H1 (cell line): ENCODE results near the gene CTTNBP2. TPM values are rescaled to one million over a fixed set of nuclear protein-coding genes. Genes with fewer than 3 reads are reported as not detected.

Experiments
- CTCF ChIA-PET: fragments of 300-600 bp; sonication (Branson Sonifier 250); formaldehyde crosslinking; loops from one replicate; lab custom pipeline; 2021; ENCODE audit not compliant: partially characterized antibody; lab: Charles Lee
- POLR2A ChIA-PET: fragments of 300-600 bp; sonication (Branson Sonifier 250); formaldehyde crosslinking; loops from one replicate; lab custom pipeline; 2021; ENCODE audit warnings: inconsistent platforms; ENCODE audit not compliant: partially characterized antibody; lab: Charles Lee
- DNase-seq, 2 experiments: peaks; one replicate each; pipeline versions ENCODE4 v3.0.0 to v3.0.0-alpha.2; 2010 to 2022; ENCODE audit warnings: low spot score in 2 of 2, low read depth in 1 of 2, mixed read lengths in 1 of 2
- FAIRE-seq: peaks from 2 replicates; lab custom pipeline; 2011; peaks lifted over from hg19 to GRCh38; lab: Jason Lieb, UNC
- H2AFZ ChIP-seq: 2 replicates; pipeline ENCODE4 v1.8.1; 2012; ENCODE audit warnings: low read length, inconsistent platforms
- H2AK5ac ChIP-seq: 2 replicates; pipeline ENCODE4 v1.6.1; 2013; ENCODE audit warnings: low read depth, low read length
- H2BK120ac ChIP-seq: replicated peaks from 2 replicates; pipeline ENCODE3; 2013; ENCODE audit warnings: low read depth, low read length, inconsistent platforms
- H2BK12ac ChIP-seq: 2 replicates; pipeline ENCODE4 v1.6.1; 2013; ENCODE audit warnings: low read depth, low read length
- H2BK15ac ChIP-seq: 2 replicates; pipeline ENCODE4 v1.6.1; 2013; ENCODE audit warnings: low read length
- H2BK20ac ChIP-seq: 2 replicates; pipeline ENCODE4 v1.6.1; 2013; ENCODE audit warnings: low read length
- H2BK5ac ChIP-seq: 2 replicates; pipeline ENCODE4 v1.6.1; 2013; ENCODE audit warnings: low read depth, low read length
- H3K14ac ChIP-seq: 2 replicates; pipeline ENCODE4 v1.6.1; 2013; ENCODE audit warnings: inconsistent platforms; ENCODE audit not compliant: insufficient read length
- H3K18ac ChIP-seq: 2 replicates; pipeline ENCODE4 v1.6.1; 2013; ENCODE audit warnings: low read length; ENCODE audit errors: extremely low read depth
- H3K23ac ChIP-seq: 2 replicates; pipeline ENCODE4 v1.6.1; 2013; ENCODE audit warnings: inconsistent platforms; ENCODE audit not compliant: insufficient read length
- H3K23me2 ChIP-seq: 2 replicates; pipeline ENCODE4 v1.6.1; 2013; ENCODE audit warnings: low read depth, low read length
- H3K27ac ChIP-seq: 2 replicates; pipeline ENCODE4 v1.6.1; 2011; ENCODE audit warnings: low read depth, low read length, inconsistent platforms
- H3K27me3 ChIP-seq, 4 experiments: replicated peaks in 1 of 4; 1 replicate in 1 of 4; 2 replicates in 3 of 4; pipeline versions ENCODE4 v1.6.1 to v1.8.1; 2011 to 2013; ENCODE audit warnings: low read length in 3 of 4, mild to moderate bottlenecking in 3 of 4, inconsistent platforms in 2 of 4, mixed read lengths in 2 of 4, moderate library complexity in 1 of 4; ENCODE audit not compliant: control insufficient read depth in 3 of 4, insufficient read depth in 3 of 4; ENCODE audit errors: extremely low read depth in 1 of 4
- H3K36me3 ChIP-seq, 4 experiments: 2 replicates each; pipeline versions ENCODE4 v1.6.1 to v1.8.1; 2011 to 2013; ENCODE audit warnings: mild to moderate bottlenecking in 4 of 4, low read length in 3 of 4, moderate library complexity in 2 of 4, control low read depth in 1 of 4, inconsistent platforms in 1 of 4; ENCODE audit not compliant: insufficient read depth in 4 of 4, control insufficient read depth in 2 of 4
- H3K4ac ChIP-seq: replicated peaks from 2 replicates; pipeline ENCODE3; 2013; ENCODE audit warnings: low read length, low read depth, mixed read lengths, inconsistent platforms; ENCODE audit not compliant: insufficient read length
- H3K4me1 ChIP-seq, 4 experiments: replicated peaks in 1 of 4; 1 replicate in 1 of 4; 2 replicates in 3 of 4; pipeline versions ENCODE4 v1.6.1 to v1.8.1; 2011 to 2013; ENCODE audit warnings: low read length in 3 of 4, inconsistent platforms in 2 of 4, mixed read lengths in 1 of 4; ENCODE audit not compliant: insufficient read depth in 4 of 4, control insufficient read depth in 3 of 4
- H3K4me2 ChIP-seq, 2 experiments: 2 replicates each; pipeline versions ENCODE4 v1.6.1 to v1.8.1; 2011 to 2013; ENCODE audit warnings: low read depth in 2 of 2, low read length in 2 of 2, control low read depth in 1 of 2, inconsistent platforms in 1 of 2, mild to moderate bottlenecking in 1 of 2; ENCODE audit not compliant: insufficient read depth in 1 of 2
- H3K4me3 ChIP-seq, 4 experiments: fragments of 200-600, 300-600 bp in 1 of 4; sonication (generic), shearing (Covaris generic), sonication (Bioruptor Twin) in 1 of 4; 2 replicates each; pipeline versions ENCODE4 v1.5.1 to v1.8.1; 2011 to 2016; ENCODE audit warnings: low read length in 4 of 4, low read depth in 3 of 4, control low read depth in 2 of 4, inconsistent platforms in 2 of 4, mild to moderate bottlenecking in 2 of 4, mixed read lengths in 1 of 4, moderate library complexity in 1 of 4; ENCODE audit not compliant: insufficient read depth in 2 of 4; ENCODE audit errors: extremely low read depth in 1 of 4
- H3K56ac ChIP-seq: replicated peaks from 2 replicates; pipeline ENCODE3; 2013; ENCODE audit warnings: low read depth, mild to moderate bottlenecking, mixed read lengths, low read length, inconsistent platforms; ENCODE audit not compliant: insufficient read length
- H3K79me1 ChIP-seq: 2 replicates; pipeline ENCODE4 v1.6.1; 2013; ENCODE audit warnings: low read depth, low read length, control low read depth
- H3K79me2 ChIP-seq, 2 experiments: 2 replicates each; pipeline versions ENCODE4 v1.6.1 to v1.8.1; 2012 to 2013; ENCODE audit warnings: low read length in 2 of 2, mild to moderate bottlenecking in 2 of 2, inconsistent platforms in 1 of 2; ENCODE audit not compliant: insufficient read depth in 2 of 2, control insufficient read depth in 1 of 2
- H3K9ac ChIP-seq, 4 experiments: replicated peaks in 1 of 4; 1 replicate in 1 of 4; 2 replicates in 3 of 4; pipeline versions ENCODE4 v1.6.1 to v1.8.1; 2011 to 2013; ENCODE audit warnings: low read depth in 3 of 4, low read length in 3 of 4, control low read depth in 2 of 4, mild to moderate bottlenecking in 2 of 4, moderate library complexity in 2 of 4, inconsistent platforms in 1 of 4; ENCODE audit errors: extremely low read depth in 1 of 4
- H3K9me3 ChIP-seq, 2 experiments: 2 replicates each; pipeline versions ENCODE4 v1.6.1 to v1.8.1; 2012 to 2013; ENCODE audit warnings: mild to moderate bottlenecking in 2 of 2, moderate library complexity in 2 of 2, control low read depth in 1 of 2, inconsistent platforms in 1 of 2, low read depth in 1 of 2, low read length in 1 of 2, mixed read lengths in 1 of 2; ENCODE audit not compliant: insufficient read depth in 2 of 2
- H4K20me1 ChIP-seq, 2 experiments: replicated peaks in 1 of 2; 2 replicates each; pipeline versions ENCODE3 to v1.8.1; 2011 to 2013; ENCODE audit warnings: inconsistent platforms in 2 of 2, low read length in 2 of 2, mild to moderate bottlenecking in 1 of 2; ENCODE audit not compliant: insufficient read depth in 2 of 2, control insufficient read depth in 1 of 2
- H4K5ac ChIP-seq: 2 replicates; pipeline ENCODE4 v1.6.1; 2013; ENCODE audit warnings: low read length, low read depth, mixed read lengths, inconsistent platforms; ENCODE audit not compliant: insufficient read length
- H4K8ac ChIP-seq: 2 replicates; pipeline ENCODE4 v1.8.0; 2013; ENCODE audit warnings: mild to moderate bottlenecking, moderate library complexity, low read length, inconsistent platforms; ENCODE audit not compliant: insufficient read depth; ENCODE audit errors: extremely low read depth
- H4K91ac ChIP-seq: replicated peaks from 2 replicates; pipeline ENCODE3; 2013; ENCODE audit warnings: low read length, mixed read lengths, inconsistent platforms; ENCODE audit not compliant: insufficient read length
- BCL11A ChIP-seq, 2 experiments: IDR thresholded peaks; one replicate each; pipeline ENCODE4 v1.6.1; 2011; ENCODE audit warnings: low read depth in 2 of 2, low read length in 2 of 2, mild to moderate bottlenecking in 2 of 2
- CBX8 ChIP-seq: fragments of 300-800, 300-1000 bp; sonication (generic); IDR thresholded peaks from 2 replicates; pipeline ENCODE4 v1.7.1; 2016; ENCODE audit warnings: low read depth, low read length, borderline replicate concordance
- CHD1 ChIP-seq: IDR thresholded peaks from 2 replicates; pipeline ENCODE4 v1.6.1; 2012; ENCODE audit warnings: low read depth, low read length, improper control_type of control experiment
- CHD2 ChIP-seq: IDR thresholded peaks from 2 replicates; pipeline ENCODE4 v1.6.1; 2012; ENCODE audit warnings: low read length, improper control_type of control experiment
- CTBP2 ChIP-seq: IDR thresholded peaks from 2 replicates; pipeline ENCODE4 v1.7.0; 2011; ENCODE audit warnings: borderline replicate concordance, mild to moderate bottlenecking, moderate library complexity, mixed read lengths, low read length; ENCODE audit not compliant: insufficient read depth, insufficient read length
- HDAC2 ChIP-seq, 2 experiments: fragments of 300-600 bp in 1 of 2; sonication (generic) in 1 of 2; IDR thresholded peaks; 2 replicates each; pipeline ENCODE4 v1.6.1; 2011 to 2012; ENCODE audit warnings: low read depth in 2 of 2, low read length in 2 of 2, mild to moderate bottlenecking in 2 of 2, moderate library complexity in 2 of 2, borderline replicate concordance in 1 of 2, inconsistent platforms in 1 of 2
- HDAC6 ChIP-seq: IDR thresholded peaks from one replicate; pipeline ENCODE4 v1.7.1; 2012; ENCODE audit warnings: low read depth, mild to moderate bottlenecking, inconsistent platforms, low read length, moderate library complexity
- MAFK ChIP-seq: IDR thresholded peaks from 2 replicates; pipeline ENCODE4 v1.6.1; 2012; ENCODE audit warnings: low read depth, mild to moderate bottlenecking, improper control_type of control experiment, low read length
- POU5F1 ChIP-seq: IDR thresholded peaks from 2 replicates; pipeline ENCODE4 v1.6.1; 2011; ENCODE audit warnings: low read depth, mild to moderate bottlenecking, low read length, moderate library complexity
- RBBP5 ChIP-seq: IDR thresholded peaks from 2 replicates; pipeline ENCODE4 v1.7.1; 2012; ENCODE audit warnings: low read depth, mild to moderate bottlenecking, inconsistent platforms, low read length, moderate library complexity, borderline replicate concordance
- SRF ChIP-seq: IDR thresholded peaks from 2 replicates; pipeline ENCODE4 v1.6.1; 2011; ENCODE audit warnings: mild to moderate bottlenecking, low read depth, low read length, moderate library complexity
- polyA plus RNA-seq, 7 experiments: library from polyadenylated mRNA; depleted of rRNA in 3 of 7; stranded (reverse) in 5 of 7; unstranded in 2 of 7; fragments of >200 nt in 5 of 7; fragments of 200-250 nt in 2 of 7; gene quantifications; 1 replicate in 5 of 7; 2 replicates in 1 of 7; 4 replicates in 1 of 7; pipeline versions ENCODE4 v1.2.1 to v1.2.3, GENCODE V29; 2011 to 2013; ENCODE audit warnings: missing spikeins in 2 of 7, mixed read lengths in 2 of 7
- total RNA-seq: library from RNA; stranded (reverse); fragmentation: NEBNext Ultra II Directional; extraction: Animal tissue kit (Norgen Biotek cat#: 25700); gene quantifications from 2 replicates; pipeline ENCODE4 v1.2.1, GENCODE V29; 2021
- TF ChIP-seq, protein P1 (sequence below): IDR thresholded peaks from 2 replicates; pipeline ENCODE4 v1.6.1; 2012; ENCODE audit warnings: inconsistent platforms

The CTTNBP2 gene
- total and polyA plus RNA-seq, 2 of the 8 experiments (the other 6 are each of a cell fraction or from before 2014, with no cell fraction given) = 15.3 to 35.1 TPM

DNA sequence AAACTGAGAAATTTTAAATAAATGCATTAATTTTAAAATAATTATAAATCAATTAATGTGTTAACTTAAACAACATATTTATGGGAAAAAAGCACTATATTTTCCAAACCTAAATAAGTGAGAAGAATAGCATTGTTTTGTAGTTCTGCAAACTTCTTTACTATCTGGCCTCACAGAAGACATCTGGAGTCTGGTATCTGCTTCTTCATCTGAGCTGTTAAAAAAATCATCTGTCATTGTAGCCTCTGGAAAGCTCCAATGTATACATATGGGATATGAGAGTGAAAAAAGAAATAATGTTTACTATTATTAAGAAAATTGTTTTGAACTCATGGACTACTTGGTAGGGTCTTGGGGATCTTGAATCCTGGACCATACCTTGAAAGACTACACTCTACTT is 32.2 kb downstream of the CTTNBP2 start:
- Histone ChIP-seq H3K27me3 (no peaks in the 10 kb centered on the region), H3K18ac (no peak overlapping the region), H3K36me3 (peaks cover 0 to 15% (median 6%) of the 10 kb centered on the region in 4 experiments; a peak in 5 of 8 replicates), H3K4ac (no peak overlapping the region), H2BK120ac (no peak overlapping the region), H4K20me1 (no peaks in the 10 kb centered on the region), H3K9me3 (no peaks in the 10 kb centered on the region), H3K56ac (no peak overlapping the region), H4K91ac (no peak overlapping the region), H3K23ac (no peak overlapping the region), H2BK15ac (no peak overlapping the region), H3K27ac (no peak overlapping the region), H3K79me1 (peaks cover 6% of the 10 kb centered on the region; the same call in 1 of the 2 replicates), H4K8ac (no peak overlapping the region), H2BK5ac (no peak overlapping the region), H3K79me2 (peaks cover 0 to 51% of the 10 kb centered on the region in 2 experiments; a peak in 2 of 4 replicates), H2AFZ (no peak overlapping the region), H2AK5ac (no peak overlapping the region), H3K14ac (no peak overlapping the region), H3K23me2 (no peaks in the 10 kb centered on the region), H3K4me1 (peaks cover 0 to 8% (median 3%) of the 10 kb centered on the region in 4 experiments; a peak in 3 of 7 replicates), H2BK12ac (no peak overlapping the region), H3K9ac (no peak overlapping the region), H3K4me2 (no peak overlapping the region), H4K5ac (no peak overlapping the region), H3K4me3 (no peak overlapping the region), H2BK20ac (no peak overlapping the region)
- FAIRE-seq (no peak), DNase-seq (no peak)
- TF ChIP-seq MAFK (no peak), CBX8 (no peak), BCL11A (IDR thresholded peaks at IDR 0.05; ENCODE audit: low read depth in 2 of 2, low read length in 2 of 2) (no peak), SRF (no peak), HDAC6 (no peak), CHD2 (no peak), CHD1 (no peak), HDAC2 (IDR thresholded peaks at IDR 0.05; ENCODE audit: borderline replicate concordance in 1 of 2, low read depth in 2 of 2, low read length in 2 of 2) (no peak), POU5F1 (no peak), CTBP2 (no peak), RBBP5 (no peak)
- TF ChIP-seq, protein P1, sequence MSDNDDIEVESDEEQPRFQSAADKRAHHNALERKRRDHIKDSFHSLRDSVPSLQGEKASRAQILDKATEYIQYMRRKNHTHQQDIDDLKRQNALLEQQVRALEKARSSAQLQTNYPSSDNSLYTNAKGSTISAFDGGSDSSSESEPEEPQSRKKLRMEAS = no peak
- ChIA-PET POLR2A (interaction anchor here (0.9 kb wide), 1 partner anchor 13 kb away, joined by 3 read pairs; no protein-coding TSS in a partner anchor), CTCF (interaction anchor here (1.7 to 2.1 kb wide), 2 partner anchors 10 to 12 kb away, joined by 3 to 5 read pairs; no protein-coding TSS in a partner anchor)
